H9 (cell line): ENCODE results near the gene SPSB2. TPM values are rescaled to one million over a fixed set of nuclear protein-coding genes. Genes with fewer than 3 reads are reported as not detected.

ENCODE experiments used
- DNase-seq: peaks from one replicate; pipeline ENCODE4 v3.0.0-alpha.2; 2017
- H2AFZ ChIP-seq: one replicate; pipeline ENCODE4 v1.6.1; 2013; ENCODE audit warnings: mild to moderate bottlenecking, low read length, control low read depth, moderate library complexity
- H2AK5ac ChIP-seq: 2 replicates; pipeline ENCODE4 v1.6.1; 2013; ENCODE audit warnings: low read length, control low read depth, mixed read lengths; ENCODE audit not compliant: insufficient read length
- H2BK120ac ChIP-seq: one replicate; pipeline ENCODE4 v1.6.1; 2013; ENCODE audit warnings: low read depth, mild to moderate bottlenecking, low read length, control low read depth, inconsistent platforms; ENCODE audit not compliant: poor library complexity, severe bottlenecking
- H2BK12ac ChIP-seq: 2 replicates; pipeline ENCODE4 v1.6.1; 2013; ENCODE audit warnings: low read length, control low read depth, mixed read lengths, low read depth; ENCODE audit not compliant: insufficient read length
- H2BK15ac ChIP-seq: 2 replicates; pipeline ENCODE4 v1.6.1; 2013; ENCODE audit warnings: low read depth, low read length, control low read depth
- H2BK20ac ChIP-seq: one replicate; pipeline ENCODE4 v1.6.1; 2013; ENCODE audit warnings: low read depth, mild to moderate bottlenecking, low read length, control low read depth, inconsistent platforms; ENCODE audit not compliant: poor library complexity, severe bottlenecking
- H2BK5ac ChIP-seq: 2 replicates; pipeline ENCODE4 v1.6.1; 2013; ENCODE audit warnings: low read length, control low read depth, mixed read lengths; ENCODE audit not compliant: insufficient read length
- H3K14ac ChIP-seq: 2 replicates; pipeline ENCODE4 v1.6.1; 2013; ENCODE audit warnings: low read length, control low read depth; ENCODE audit not compliant: insufficient read depth
- H3K18ac ChIP-seq: 2 replicates; pipeline ENCODE4 v1.6.1; 2013; ENCODE audit warnings: low read depth, mild to moderate bottlenecking, mixed read lengths, low read length, control low read depth; ENCODE audit not compliant: insufficient read length
- H3K23ac ChIP-seq: 2 replicates; pipeline ENCODE4 v1.6.1; 2013; ENCODE audit warnings: low read length, control low read depth, mixed read lengths, low read depth; ENCODE audit not compliant: insufficient read length
- H3K23me2 ChIP-seq: 2 replicates; pipeline ENCODE4 v1.6.1; 2013; ENCODE audit warnings: low read depth, mild to moderate bottlenecking, mixed read lengths, low read length, control low read depth; ENCODE audit not compliant: insufficient read length, poor library complexity, severe bottlenecking
- H3K27ac ChIP-seq: 2 replicates; pipeline ENCODE4 v1.5.1; 2013; ENCODE audit warnings: low read length, control low read depth, mixed read lengths, low read depth; ENCODE audit not compliant: insufficient read length
- H3K27me3 ChIP-seq: 2 replicates; pipeline ENCODE4 v1.6.1; 2013; ENCODE audit warnings: low read length, control low read depth, inconsistent platforms; ENCODE audit not compliant: insufficient read depth
- H3K4ac ChIP-seq: 2 replicates; pipeline ENCODE4 v1.6.1; 2013; ENCODE audit warnings: low read depth, mild to moderate bottlenecking, control low read depth, inconsistent platforms, low read length, moderate library complexity
- H3K4me1 ChIP-seq: 2 replicates; pipeline ENCODE4 v1.6.1; 2013; ENCODE audit warnings: low read length, control low read depth, inconsistent platforms; ENCODE audit not compliant: insufficient read depth
- H3K4me2 ChIP-seq: 2 replicates; pipeline ENCODE4 v1.6.1; 2013; ENCODE audit warnings: low read length, control low read depth, mixed read lengths; ENCODE audit not compliant: insufficient read length, insufficient read depth
- H3K56ac ChIP-seq: 2 replicates; pipeline ENCODE4 v1.6.1; 2013; ENCODE audit warnings: low read depth, mild to moderate bottlenecking, mixed read lengths, low read length, control low read depth; ENCODE audit not compliant: insufficient read length
- H3K79me1 ChIP-seq: 2 replicates; pipeline ENCODE4 v1.6.1; 2013; ENCODE audit warnings: low read depth, mild to moderate bottlenecking, moderate library complexity, low read length, control low read depth, inconsistent platforms; ENCODE audit not compliant: insufficient read depth, poor library complexity, severe bottlenecking
- H3K79me2 ChIP-seq: 2 replicates; pipeline ENCODE4 v1.6.1; 2013; ENCODE audit warnings: low read length, control low read depth, inconsistent platforms; ENCODE audit not compliant: insufficient read depth
- H3K9ac ChIP-seq: 2 replicates; pipeline ENCODE4 v1.6.1; 2013; ENCODE audit warnings: low read length, control low read depth, mixed read lengths; ENCODE audit not compliant: insufficient read length; ENCODE audit errors: extremely low read depth
- H3K9me3 ChIP-seq: one replicate; pipeline ENCODE4 v1.6.1; 2013; ENCODE audit warnings: low read depth, low read length, inconsistent platforms; ENCODE audit not compliant: control insufficient read depth
- H3T11ph ChIP-seq: one replicate; pipeline ENCODE4 v1.6.1; 2013; ENCODE audit warnings: mild to moderate bottlenecking, low read length, control low read depth, inconsistent platforms
- H4K20me1 ChIP-seq: one replicate; pipeline ENCODE4 v1.6.1; 2013; ENCODE audit not compliant: control insufficient read depth, insufficient read length, insufficient read depth
- H4K5ac ChIP-seq: 2 replicates; pipeline ENCODE4 v1.6.1; 2013; ENCODE audit warnings: low read depth, mild to moderate bottlenecking, mixed read lengths, low read length, control low read depth; ENCODE audit not compliant: insufficient read length
- H4K8ac ChIP-seq: replicated peaks from 2 replicates; pipeline ENCODE4 v1.6.1; 2013; ENCODE audit warnings: low read length, control low read depth, mixed read lengths, low read depth; ENCODE audit not compliant: insufficient read length
- H4K91ac ChIP-seq: 2 replicates; pipeline ENCODE4 v1.6.1; 2013; ENCODE audit warnings: low read depth, mild to moderate bottlenecking, moderate library complexity, mixed read lengths, low read length, control low read depth; ENCODE audit not compliant: insufficient read length
- H3K27ac Mint-ChIP-seq, 3 experiments: 2 replicates in 2 of 3; 3 replicates in 1 of 3; pipeline ENCODE4 v1.8.0; 2020 to 2021; ENCODE audit warnings: mixed read lengths in 3 of 3, mild to moderate bottlenecking in 1 of 3, moderate library complexity in 1 of 3
- H3K27me3 Mint-ChIP-seq: 2 replicates; pipeline ENCODE4 v1.8.0; 2021; ENCODE audit warnings: low read depth, mild to moderate bottlenecking, moderate library complexity, mixed read lengths
- H3K36me3 Mint-ChIP-seq, 3 experiments: 2 replicates in 2 of 3; 3 replicates in 1 of 3; pipeline ENCODE4 v1.8.0; 2020 to 2021; ENCODE audit warnings: low read depth in 3 of 3, mixed read lengths in 3 of 3; ENCODE audit not compliant: insufficient read depth in 1 of 3
- H3K4me1 Mint-ChIP-seq, 2 experiments: 2 replicates each; pipeline ENCODE4 v1.8.0; 2020; ENCODE audit warnings: mixed read lengths in 2 of 2
- H3K4me3 Mint-ChIP-seq, 2 experiments: 2 replicates in 1 of 2; 3 replicates in 1 of 2; pipeline ENCODE4 v1.8.0; 2020 to 2021; ENCODE audit warnings: mild to moderate bottlenecking in 2 of 2, mixed read lengths in 2 of 2, moderate library complexity in 1 of 2
- H3K9me3 Mint-ChIP-seq, 2 experiments: 2 replicates in 1 of 2; 3 replicates in 1 of 2; pipeline ENCODE4 v1.8.0; 2020; ENCODE audit warnings: mild to moderate bottlenecking in 2 of 2, mixed read lengths in 2 of 2, moderate library complexity in 1 of 2
- CTCF ChIP-seq: fragments of 200-600 bp; sonication (generic); conservative IDR thresholded peaks from 3 replicates; pipeline ENCODE4 v1.8.0; 2021; ENCODE audit warnings: antibody characterized with exemption, mild to moderate bottlenecking
- WGBS: extraction: QIAGEN DNeasy Blood & Tissue Kit; methylation state at CpG from one replicate; pipeline ENCODE4 v1.1.7; 2013; ENCODE audit warnings: missing lambda C conversion rate, low lambda C conversion rate, mixed read lengths; ENCODE audit not compliant: insufficient read length; ENCODE audit errors: extremely low coverage; 5-methylcytosine and 5-hydroxymethylcytosine counted together
- total RNA-seq: library from RNA; stranded (reverse); gene quantifications from 2 replicates; pipeline ENCODE4 v1.2.1, GENCODE V29; 2021

The SPSB2 gene
- total RNA-seq, 1 experiment from 2014 or later: 13.7 TPM

- no peak overlapping the region for H3K56ac ChIP-seq
- no peak overlapping the region for H3K14ac ChIP-seq
- Mint-ChIP-seq H3K27me3 (no peaks in the 10 kb centered on the region), H3K36me3 (peaks cover 30 to 72% (median 71%) of the 10 kb centered on the region in 3 experiments; a peak in 6 of 7 replicates), H3K27ac (peak overlapping the region in 1 of 3 experiments; percentile 92; a peak in 2 of 7 replicates), H3K4me1 (peaks cover 4 to 28% of the 10 kb centered on the region in 2 experiments; a peak in 3 of 4 replicates), H3K9me3 (no peaks in the 10 kb centered on the region; a peak in 1 of 5 replicates), H3K4me3 (no peak overlapping the region)
- H3K27me3 ChIP-seq: no peaks in the 10 kb centered on the region
- no peak overlapping the region for H3T11ph ChIP-seq
- H3K27ac ChIP-seq: no peak overlapping the region
- H4K8ac ChIP-seq: no peak overlapping the region
- H3K4me2 ChIP-seq: no peak overlapping the region
- no peak overlapping the region for H4K91ac ChIP-seq
- no peak for TF ChIP-seq CTCF
- H2BK12ac ChIP-seq: no peak overlapping the region
- H4K5ac ChIP-seq: no peak overlapping the region
- no peak overlapping the region for H2BK120ac ChIP-seq
- WGBS: no CpG with 5 or more reads among the region's 16 CpGs
- no peak overlapping the region for H2AFZ ChIP-seq
- no peak overlapping the region for H2BK15ac ChIP-seq
- H3K9ac ChIP-seq: no peak overlapping the region
- no peak for DNase-seq
- H3K79me2 ChIP-seq: no peaks in the 10 kb centered on the region
- H2BK5ac ChIP-seq: no peak overlapping the region
- H2AK5ac ChIP-seq: no peak overlapping the region
- no peak overlapping the region for H2BK20ac ChIP-seq
- H3K4me1 ChIP-seq: no peaks in the 10 kb centered on the region
- H4K20me1 ChIP-seq: no peaks in the 10 kb centered on the region
- no peaks in the 10 kb centered on the region for H3K9me3 ChIP-seq
- H3K4ac ChIP-seq: no peak overlapping the region
- H3K23ac ChIP-seq: no peak overlapping the region
- no peaks in the 10 kb centered on the region for H3K23me2 ChIP-seq
- H3K79me1 ChIP-seq: no peaks in the 10 kb centered on the region
- H3K18ac ChIP-seq: no peak overlapping the region
Observed at GRCh38 chr12:6838854-6839253, 34.2 kb downstream of the SPSB2 start.
